Amniotic stem cell (primary cell): ENCODE measurements around the gene WDR62.

ENCODE experiments used
- DNase-seq: peaks from one replicate; lab custom pipeline; 2025; lab: John Stamatoyannopoulos, UW

WDR62 gene

GRCh38 chr19:36054733-36055686 is at the start of gene WDR62:
WDR62 (plus strand) TSS chr19:36054897; CDS start chr19:36054972, 75 bp downstream.
- peak; percentile 89 for DNase-seq

GRCh38 chr19:36006955-36007354 is 47.7 kb upstream of the WDR62 start:
- no peak for DNase-seq

GRCh38 chr19:36008336-36008978 is 46.2 kb upstream of the WDR62 start, which contains the start of gene SYNE4:
SYNE4 (minus strand) TSS chr19:36008813; CDS start chr19:36008681, 132 bp downstream.
- no peak for DNase-seq

- no peak for DNase-seq
Observed at GRCh38 chr19:36009220-36009619, 45.5 kb upstream of the WDR62 start.

GRCh38 chr19:36009633-36010379 is 44.9 kb upstream of the WDR62 start:
- no peak for DNase-seq

- no peak for DNase-seq
Observed at GRCh38 chr19:36010402-36010801, 44.3 kb upstream of the WDR62 start.

GRCh38 chr19:36013280-36014011 is 41.3 kb upstream of the WDR62 start:
- no peak for DNase-seq

GRCh38 chr19:36014012-36014924 is 40.4 kb upstream of the WDR62 start, which contains the start of gene ALKBH6:
ALKBH6 (minus strand) TSS chr19:36014213; CDS start chr19:36013397, 816 bp downstream.
- peak; percentile 99 for DNase-seq

GRCh38 chr19:36019061-36019670 is 35.5 kb upstream of the WDR62 start:
- no peak for DNase-seq

- no peak for DNase-seq
Observed at GRCh38 chr19:36023432-36023831, 31.3 kb upstream of the WDR62 start.

- no peak for DNase-seq
Observed at GRCh38 chr19:36025541-36025940, 29.2 kb upstream of the WDR62 start.

GRCh38 chr19:36026091-36026876 is 28.4 kb upstream of the WDR62 start:
- no peak for DNase-seq

GRCh38 chr19:36027696-36028095 is 27.0 kb upstream of the WDR62 start:
- DNase-seq: no peak

- no peak for DNase-seq
Observed at GRCh38 chr19:36028313-36029041, 26.2 kb upstream of the WDR62 start.

- DNase-seq: no peak
Observed at GRCh38 chr19:36030264-36031148, 24.2 kb upstream of the WDR62 start.

GRCh38 chr19:36031308-36031707 is 23.4 kb upstream of the WDR62 start:
- DNase-seq: no peak
